Hepatocyte (in vitro differentiated cells): ENCODE results near the gene PTCH2.

ENCODE experiments used
- EZH2 ChIP-seq: fragments of 200-600 bp; sonication (generic); IDR thresholded peaks from 2 replicates; pipeline ENCODE4 v1.6.1; 2016; ENCODE audit warnings: antibody characterized with exemption, mild to moderate bottlenecking, borderline replicate concordance
- EZH2phosphoT487 ChIP-seq: fragments of 200-600 bp; sonication (generic); IDR thresholded peaks from one replicate; pipeline ENCODE4 v1.6.1; 2018; ENCODE audit warnings: antibody characterized with exemption, mild to moderate bottlenecking, low read depth, moderate library complexity; ENCODE audit not compliant: unreplicated experiment, severe bottlenecking
- TF ChIP-seq, protein P1 (sequence below): fragments of 200-600 bp; sonication (generic); IDR thresholded peaks from 2 replicates; pipeline ENCODE4 v1.5.1; 2016; ENCODE audit warnings: antibody characterized with exemption, mild to moderate bottlenecking; ENCODE audit not compliant: poor library complexity

- TF ChIP-seq EZH2 (no peak), EZH2phosphoT487 (no peak)
- TF ChIP-seq, protein P1, sequence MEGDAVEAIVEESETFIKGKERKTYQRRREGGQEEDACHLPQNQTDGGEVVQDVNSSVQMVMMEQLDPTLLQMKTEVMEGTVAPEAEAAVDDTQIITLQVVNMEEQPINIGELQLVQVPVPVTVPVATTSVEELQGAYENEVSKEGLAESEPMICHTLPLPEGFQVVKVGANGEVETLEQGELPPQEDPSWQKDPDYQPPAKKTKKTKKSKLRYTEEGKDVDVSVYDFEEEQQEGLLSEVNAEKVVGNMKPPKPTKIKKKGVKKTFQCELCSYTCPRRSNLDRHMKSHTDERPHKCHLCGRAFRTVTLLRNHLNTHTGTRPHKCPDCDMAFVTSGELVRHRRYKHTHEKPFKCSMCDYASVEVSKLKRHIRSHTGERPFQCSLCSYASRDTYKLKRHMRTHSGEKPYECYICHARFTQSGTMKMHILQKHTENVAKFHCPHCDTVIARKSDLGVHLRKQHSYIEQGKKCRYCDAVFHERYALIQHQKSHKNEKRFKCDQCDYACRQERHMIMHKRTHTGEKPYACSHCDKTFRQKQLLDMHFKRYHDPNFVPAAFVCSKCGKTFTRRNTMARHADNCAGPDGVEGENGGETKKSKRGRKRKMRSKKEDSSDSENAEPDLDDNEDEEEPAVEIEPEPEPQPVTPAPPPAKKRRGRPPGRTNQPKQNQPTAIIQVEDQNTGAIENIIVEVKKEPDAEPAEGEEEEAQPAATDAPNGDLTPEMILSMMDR, result no peak
These were observed 10.1 kb upstream of the PTCH2 start for GRCh38 chr1:44853201-44853600.
